Right kidney (tissue), 9 donors: ENCODE results near the gene OR2D3.
"Not testable (repeated sequence)": the region's sequence is repeated elsewhere in the genome, so short reads cannot be mapped to it uniquely, and the experiment has no call there.

Source experiments
- DNase-seq: peaks from one replicate; pipeline ENCODE4 v3.0.0-alpha.2; 2016
- long read RNA-seq, 8 donors: transcript quantifications; one replicate each; lab custom pipeline, GENCODE V29; 2026

The OR2D3 gene
- long read RNA-seq, donor 1: 0 reads
- long read RNA-seq, donor 2: 0 reads
- long read RNA-seq, donor 3: 0 reads
- long read RNA-seq, donor 4: 0 reads
- long read RNA-seq, donor 5: 0 reads
- long read RNA-seq, donor 6: 0 reads
- long read RNA-seq, donor 7: 0 reads
- long read RNA-seq, donor 8: 0 reads

DNA sequence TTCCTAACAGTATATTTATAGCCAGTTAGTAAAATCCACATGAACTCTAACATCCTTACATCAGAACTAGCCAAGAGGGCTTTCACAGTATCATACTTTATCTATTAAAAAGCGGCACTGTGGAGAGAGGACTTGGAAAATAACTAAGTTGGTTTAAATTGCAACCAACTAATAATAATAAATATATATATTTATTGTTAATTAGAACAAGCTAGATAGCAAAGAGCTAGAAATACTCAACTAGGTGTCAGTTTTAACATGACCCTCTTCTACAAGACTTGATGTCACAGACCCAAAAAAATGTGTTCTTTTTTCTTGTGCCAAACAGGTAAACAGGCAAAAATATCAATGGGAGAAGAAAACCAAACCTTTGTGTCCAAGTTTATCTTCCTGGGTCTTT, at the start of gene OR2D3:
Gene OR2D3 (plus strand): TSS at position 301 of the 400 bp plus-strand sequence. CDS start 0 bp downstream, at position 301.
- no peak for DNase-seq

GRCh38 chr11:6871278-6871677, 49.5 kb upstream of the OR2D3 start:
- DNase-seq: no peak

DNA sequence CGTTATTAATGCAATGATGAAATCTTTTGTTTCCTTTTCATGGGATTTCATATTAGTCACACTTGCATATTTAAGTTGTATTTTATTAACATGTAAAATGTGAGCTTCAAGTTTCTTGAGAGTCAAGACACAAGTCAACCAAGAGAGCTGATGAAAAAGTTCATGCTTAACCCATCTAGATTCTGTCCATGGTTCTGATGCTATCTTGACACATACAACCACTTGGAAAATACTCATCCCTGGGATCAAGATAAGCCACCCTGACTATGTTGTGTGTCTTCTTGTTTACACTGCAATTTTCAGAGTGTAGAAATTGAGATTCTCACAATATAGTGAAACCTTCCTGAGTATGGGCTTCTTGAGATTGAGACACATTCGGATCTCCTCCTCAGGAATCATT, 45.0 kb upstream of the OR2D3 start:
- DNase-seq: no peak

DNA sequence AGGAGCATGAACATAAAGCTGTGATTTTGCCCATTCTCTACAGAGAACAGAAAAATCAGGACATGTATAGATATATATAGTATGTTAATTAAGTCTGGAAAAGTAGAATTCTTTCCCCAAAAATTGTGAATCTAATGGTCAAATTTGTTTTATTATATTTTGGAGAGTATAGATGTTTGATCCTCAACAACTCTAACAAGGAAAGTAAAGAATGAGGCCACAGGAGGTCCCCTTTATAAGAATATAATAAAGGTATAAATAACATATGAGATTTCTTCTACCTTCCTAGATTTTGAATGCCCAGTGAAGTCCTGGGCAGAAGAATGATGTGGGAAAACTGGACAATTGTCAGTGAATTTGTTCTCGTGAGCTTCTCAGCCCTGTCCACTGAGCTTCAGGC, 44.5 kb upstream of the OR2D3 start, which contains the start of gene OR10A4:
Gene OR10A4 (plus strand): TSS at position 301 of the 400 bp plus-strand sequence. CDS start 23 bp downstream, at position 324.
- no peak for DNase-seq

DNA sequence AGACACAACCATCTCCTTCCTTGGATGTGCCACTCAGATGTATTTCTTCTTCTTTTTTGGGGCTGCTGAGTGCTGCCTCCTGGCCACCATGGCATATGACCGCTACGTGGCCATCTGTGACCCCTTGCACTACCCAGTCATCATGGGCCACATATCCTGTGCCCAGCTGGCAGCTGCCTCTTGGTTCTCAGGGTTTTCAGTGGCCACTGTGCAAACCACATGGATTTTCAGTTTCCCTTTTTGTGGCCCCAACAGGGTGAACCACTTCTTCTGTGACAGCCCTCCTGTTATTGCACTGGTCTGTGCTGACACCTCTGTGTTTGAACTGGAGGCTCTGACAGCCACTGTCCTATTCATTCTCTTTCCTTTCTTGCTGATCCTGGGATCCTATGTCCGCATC, 43.9 kb upstream of the OR2D3 start:
- no peak for DNase-seq

DNA sequence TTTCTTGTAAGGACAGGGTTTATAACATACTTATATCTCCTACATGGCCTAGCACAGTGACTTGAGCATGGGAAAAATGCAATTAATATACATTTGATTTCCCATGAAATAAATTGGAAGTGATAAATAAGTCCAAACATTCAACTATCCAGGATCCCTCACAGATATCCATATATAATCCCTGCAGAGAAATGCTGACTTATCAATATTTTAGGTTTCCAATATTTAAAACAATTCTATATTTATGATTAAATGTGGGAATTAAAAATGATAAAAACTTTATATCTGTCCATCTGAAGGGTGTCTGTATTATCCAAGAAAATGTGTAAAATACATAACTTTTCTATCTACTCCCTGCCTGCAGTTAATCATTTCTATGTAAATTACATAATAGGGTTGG, 38.1 kb upstream of the OR2D3 start:
- DNase-seq: no peak

DNA sequence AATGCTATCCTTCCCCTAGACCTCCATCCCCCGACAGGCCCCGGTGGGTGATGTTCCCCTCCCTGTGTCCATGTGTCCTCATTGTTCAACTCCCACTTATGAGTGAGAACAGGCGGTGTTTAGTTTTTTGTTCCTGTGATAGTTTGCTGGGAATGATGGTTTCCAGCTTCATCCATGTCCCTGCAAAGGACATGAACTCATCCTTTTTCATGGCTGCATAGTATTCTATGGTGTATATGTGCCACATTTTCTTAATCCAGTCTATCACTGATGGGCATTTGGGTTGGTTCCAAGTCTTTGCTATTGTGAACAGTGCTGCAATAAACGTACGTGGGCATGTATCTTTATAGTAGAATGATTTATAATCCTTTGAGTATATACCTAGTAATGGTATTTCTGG, 33.1 kb upstream of the OR2D3 start:
- not testable (repeated sequence) for DNase-seq

DNA sequence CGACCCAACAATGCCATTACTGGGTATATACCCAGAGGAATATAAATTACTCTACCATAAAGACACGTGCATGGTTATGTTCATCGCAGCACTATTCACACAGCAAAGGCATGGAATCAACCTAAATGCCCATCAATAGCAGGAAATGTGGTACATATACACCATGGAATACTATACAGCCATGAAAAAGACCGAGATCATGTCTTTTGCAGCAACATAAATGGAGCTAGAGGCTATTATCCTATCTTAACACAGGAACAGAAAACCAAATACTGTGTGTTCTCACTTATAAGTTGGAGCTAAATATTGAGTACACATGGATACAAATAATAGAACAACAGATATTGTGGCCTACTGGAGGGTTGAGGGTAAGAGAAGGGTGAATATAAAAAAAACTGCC, 32.0 kb upstream of the OR2D3 start:
- DNase-seq: no peak

DNA sequence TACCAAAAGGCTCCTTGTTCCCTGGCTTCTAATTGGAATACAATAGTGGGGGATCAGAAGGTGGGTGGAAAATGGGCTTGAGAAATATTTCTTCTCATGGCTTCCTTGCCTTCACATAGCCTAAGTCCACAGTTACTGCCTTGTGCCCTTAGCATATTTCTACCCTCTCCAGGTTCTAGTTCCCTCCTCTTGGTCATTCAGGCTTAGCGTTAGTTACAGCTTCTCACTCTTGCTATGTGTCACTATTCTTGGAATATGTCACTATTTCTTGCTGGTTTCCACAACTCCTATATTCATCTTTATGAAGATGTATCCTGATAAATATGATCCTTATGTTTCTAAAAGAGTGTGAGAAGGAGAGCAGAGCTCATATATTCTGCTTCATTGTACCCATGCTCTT, 31.0 kb upstream of the OR2D3 start:
- no peak for DNase-seq

- DNase-seq: no peak
Observed at GRCh38 chr11:6892400-6892799, 28.4 kb upstream of the OR2D3 start, which contains the start of gene OR2D2. Gene OR2D2, minus strand, starts transcription at chr11:6892500. Its CDS starts 0 bp downstream, at chr11:6892500.

DNA sequence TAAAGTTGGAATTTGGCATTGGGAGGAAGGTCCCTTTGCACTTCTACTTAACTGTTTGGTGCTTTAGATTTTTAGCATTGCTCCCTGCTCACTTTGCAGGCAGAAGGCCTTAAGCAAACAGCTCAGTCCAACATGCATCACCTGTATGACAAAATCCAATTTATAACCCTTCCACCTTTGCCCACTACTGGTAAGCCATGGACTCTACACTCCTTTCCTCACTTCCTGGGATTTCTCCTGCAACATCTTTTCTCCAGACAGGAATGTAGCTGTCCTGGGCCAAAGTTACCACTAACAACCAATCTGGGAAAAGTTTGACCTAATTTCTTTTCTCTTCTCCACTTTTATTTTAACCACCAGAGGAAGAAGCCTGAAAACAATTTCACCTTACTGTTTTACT, 26.7 kb upstream of the OR2D3 start:
- no peak for DNase-seq

DNA sequence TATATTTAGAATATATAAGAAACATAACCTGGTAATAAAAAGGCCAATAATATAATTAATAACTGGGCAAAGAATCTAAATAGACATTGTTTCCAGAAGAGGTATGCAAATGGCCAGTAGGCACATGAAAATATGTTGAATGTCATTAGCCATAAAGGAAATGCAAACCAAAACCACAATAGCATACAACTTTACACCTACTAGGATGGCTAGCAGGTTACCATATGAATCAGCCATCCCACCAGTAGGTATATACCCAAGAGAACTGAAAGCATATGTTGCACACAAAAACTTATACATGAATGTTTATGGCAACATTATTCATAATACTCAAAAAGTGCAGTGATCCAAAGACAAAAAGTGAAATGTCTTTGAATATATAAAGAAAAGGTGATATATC, 25.8 kb upstream of the OR2D3 start:
- no peak for DNase-seq

GRCh38 chr11:6898911-6899310, 21.9 kb upstream of the OR2D3 start:
- DNase-seq: no peak

- no peak for DNase-seq
Observed at GRCh38 chr11:6900327-6900999, 20.3 kb upstream of the OR2D3 start.

DNA sequence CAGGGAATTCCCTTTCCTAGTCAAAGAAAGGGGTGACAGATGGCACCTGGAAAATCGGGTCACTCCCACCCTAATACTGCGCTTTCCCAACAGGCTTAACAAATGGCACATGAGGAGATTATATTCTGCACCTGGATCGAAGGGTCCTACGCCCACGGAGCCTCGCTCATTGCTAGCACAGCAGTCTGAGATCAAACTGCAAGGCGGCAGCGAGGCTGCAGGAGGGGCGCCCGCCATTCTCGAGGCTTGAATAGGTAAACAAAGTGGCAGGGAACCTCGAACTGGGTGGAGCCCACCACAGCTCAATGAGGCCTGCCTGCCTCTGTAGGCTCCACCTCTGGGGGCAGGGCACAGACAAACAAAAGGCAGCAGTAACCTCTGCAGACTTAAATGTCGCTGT, 16.0 kb upstream of the OR2D3 start:
- DNase-seq: not testable (repeated sequence)

- no peak for DNase-seq
Observed at GRCh38 chr11:6911378-6911777, 9.4 kb upstream of the OR2D3 start.

DNA sequence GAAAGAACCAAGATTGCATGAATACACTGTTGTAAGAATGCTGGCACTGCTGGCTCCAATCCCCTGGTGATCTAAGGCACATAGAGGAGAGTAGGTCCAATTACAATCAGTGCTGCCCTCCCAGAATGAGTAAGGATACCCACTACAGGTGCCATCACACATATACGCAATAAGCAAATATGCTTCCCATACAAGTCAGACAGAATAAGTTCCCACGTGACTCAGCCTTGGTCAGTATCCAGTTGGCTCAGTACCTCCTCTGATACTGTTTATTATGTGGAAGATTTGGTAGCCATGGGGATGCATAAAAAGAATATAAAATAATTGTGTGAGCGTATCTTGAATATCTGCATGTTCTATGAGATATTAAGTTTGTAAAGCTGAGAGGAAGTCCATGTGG, 8.9 kb upstream of the OR2D3 start:
- no peak for DNase-seq

DNA sequence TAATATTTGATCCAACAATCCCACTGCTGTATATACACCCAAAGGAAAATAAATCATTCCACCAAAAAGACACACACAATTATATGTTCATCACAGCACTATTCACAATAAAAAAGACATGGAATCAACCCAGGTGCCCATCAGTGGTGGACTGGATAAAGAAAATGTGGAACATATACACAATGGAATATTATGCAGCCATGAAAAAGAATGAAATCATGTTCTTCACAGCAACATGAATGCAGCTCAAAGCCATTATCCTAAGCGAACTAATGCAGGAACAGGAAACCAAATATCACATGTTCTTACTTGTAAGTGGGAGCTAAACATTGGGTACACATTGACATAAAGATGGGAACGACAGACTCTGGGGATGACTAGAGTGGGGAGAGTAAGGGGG, 1.1 kb upstream of the OR2D3 start:
- no peak for DNase-seq

- no peak for DNase-seq
Observed at GRCh38 chr11:6925007-6925577, 4.3 kb downstream of the OR2D3 start.

DNA sequence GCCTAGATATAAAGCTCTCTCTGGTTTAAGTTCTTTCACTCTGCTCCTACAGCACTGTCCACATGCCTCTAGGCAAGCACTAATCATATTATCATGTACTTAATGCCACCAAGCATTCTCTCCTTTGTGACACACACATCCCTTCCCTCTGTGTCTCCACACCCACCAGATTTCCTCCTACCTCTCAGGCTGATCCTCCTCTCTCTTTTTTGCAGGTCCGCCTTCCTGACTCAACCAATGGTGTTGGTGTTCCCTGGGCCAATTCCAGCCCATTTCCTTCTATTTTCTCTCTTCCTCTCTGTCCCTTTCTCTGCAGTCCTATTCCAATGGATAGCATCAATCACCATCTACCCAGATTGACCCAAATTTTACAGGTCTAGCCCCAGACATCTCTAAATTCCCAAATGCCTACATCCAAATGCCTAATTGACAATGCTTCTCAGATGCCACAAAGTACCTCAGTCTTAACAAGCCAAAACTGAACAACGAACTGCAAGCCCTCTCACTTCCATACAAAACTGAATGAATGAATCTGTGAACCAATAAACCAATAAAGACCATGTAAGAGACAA, 4.9 kb downstream of the OR2D3 start:
- DNase-seq: peak; percentile 9

GRCh38 chr11:6926208-6927029, 5.6 kb downstream of the OR2D3 start, which contains the start of gene ZNF215:
Gene ZNF215, plus strand, starts transcription at chr11:6926426. Its CDS starts 5,847 bp downstream, at chr11:6932273.
- DNase-seq: peak; percentile 71

- DNase-seq: no peak
Observed at GRCh38 chr11:6927030-6927617, 6.3 kb downstream of the OR2D3 start.
